Retina (tissue), 1 donor: ENCODE results near the gene MMP24.
"Not testable (repeated sequence)": the region's sequence is repeated elsewhere in the genome, so short reads cannot be mapped to it uniquely, and the experiment has no call there.

Experiments
- DNase-seq: peaks from one replicate; pipeline ENCODE4 v3.0.0-alpha.2; 2016

Gene MMP24

GRCh38 chr20:35223941-35224340 lies 2.5 kb upstream of the MMP24 start:
- DNase-seq, result no peak

- no peak for DNase-seq
These were observed 2.0 kb upstream of the MMP24 start for GRCh38 chr20:35224536-35224935.

GRCh38 chr20:35225319-35226125 lies 968 bp upstream of the MMP24 start:
- no peak for DNase-seq

GRCh38 chr20:35226884-35227681 lies 593 bp downstream of the MMP24 start:
- DNase-seq, result peak; percentile 68

GRCh38 chr20:35232575-35232974 lies 6.1 kb downstream of the MMP24 start:
- DNase-seq, result no peak

GRCh38 chr20:35235881-35236280 lies 9.4 kb downstream of the MMP24 start:
- no peak for DNase-seq

GRCh38 chr20:35237486-35237885 lies 11.0 kb downstream of the MMP24 start:
- DNase-seq, result no peak

GRCh38 chr20:35238170-35238569 lies 11.7 kb downstream of the MMP24 start:
- DNase-seq, result no peak

- DNase-seq, result no peak
These were observed 12.2 kb downstream of the MMP24 start for GRCh38 chr20:35238735-35239134.

GRCh38 chr20:35240083-35240810 lies 13.8 kb downstream of the MMP24 start:
- no peak for DNase-seq

- no peak for DNase-seq
These were observed 14.4 kb downstream of the MMP24 start for GRCh38 chr20:35240811-35241293.

GRCh38 chr20:35243317-35243716 lies 16.8 kb downstream of the MMP24 start:
- DNase-seq, result no peak

- no peak for DNase-seq
These were observed 17.5 kb downstream of the MMP24 start for GRCh38 chr20:35243986-35244385.

GRCh38 chr20:35246723-35247122 lies 20.2 kb downstream of the MMP24 start:
- DNase-seq, result no peak

GRCh38 chr20:35248641-35249475 lies 22.4 kb downstream of the MMP24 start:
- DNase-seq, result no peak

- no peak for DNase-seq
These were observed 25.1 kb downstream of the MMP24 start for GRCh38 chr20:35251613-35251940.

- DNase-seq, result no peak
These were observed 25.6 kb downstream of the MMP24 start for GRCh38 chr20:35252037-35252461.

- DNase-seq, result not testable (repeated sequence)
These were observed 26.1 kb downstream of the MMP24 start for GRCh38 chr20:35252598-35252997.

GRCh38 chr20:35253010-35253409 lies 26.5 kb downstream of the MMP24 start:
- no peak for DNase-seq

- DNase-seq, result no peak
These were observed 28.0 kb downstream of the MMP24 start for GRCh38 chr20:35254448-35254999.

GRCh38 chr20:35257175-35257909 lies 30.9 kb downstream of the MMP24 start:
- DNase-seq, result no peak
